GM23338 (cell line): ENCODE measurements around the gene THOC2. TPM values are rescaled to one million over a fixed set of nuclear protein-coding genes. Genes with fewer than 3 reads are reported as not detected.
A peak's percentile ranks its signal among the peaks of the same experiment; 100 is the strongest.

Experiments
- ATAC-seq: fragments of 200-7000 bp; cut with Tn5 transposase; 3 replicates; pipeline ENCODE4 v1.9.1; 2020
- DNase-seq: peaks from one replicate; pipeline ENCODE4 v3.0.0-alpha.2; 2015; ENCODE audit warnings: low spot score
- H2AFZ ChIP-seq: fragments of 200-600 bp; sonication (generic); 2 replicates; pipeline ENCODE4 v1.8.0; 2016; ENCODE audit warnings: antibody characterized with exemption, mild to moderate bottlenecking, moderate library complexity
- H3F3A ChIP-seq: fragments of 200-600 bp; sonication (generic); replicated peaks from 2 replicates; pipeline ENCODE4 v1.8.0; 2017; ENCODE audit warnings: antibody characterized with exemption, mixed run types, low read depth
- H3K27ac ChIP-seq: fragments of 200-600 bp; sonication (generic); 2 replicates; pipeline ENCODE4 v1.6.1; 2016; ENCODE audit warnings: low read depth
- H3K27me3 ChIP-seq: fragments of 200-600 bp; sonication (generic); 2 replicates; pipeline ENCODE4 v1.8.0; 2016; ENCODE audit warnings: mild to moderate bottlenecking, mixed run types, moderate library complexity; ENCODE audit not compliant: insufficient read depth
- H3K36me3 ChIP-seq: fragments of 200-600 bp; sonication (generic); 2 replicates; pipeline ENCODE4 v1.8.0; 2016; ENCODE audit warnings: mild to moderate bottlenecking; ENCODE audit not compliant: insufficient read depth
- H3K4me1 ChIP-seq: fragments of 200-600 bp; sonication (generic); 2 replicates; pipeline ENCODE4 v1.8.0; 2016; ENCODE audit warnings: mild to moderate bottlenecking, moderate library complexity; ENCODE audit not compliant: insufficient read depth
- H3K4me2 ChIP-seq: fragments of 200-600 bp; sonication (generic); 2 replicates; pipeline ENCODE4 v1.7.1; 2017; ENCODE audit warnings: mixed run types
- H3K4me3 ChIP-seq: fragments of 200-600 bp; sonication (generic); 2 replicates; pipeline ENCODE4 v1.6.1; 2016; ENCODE audit warnings: mixed run types
- H3K79me2 ChIP-seq: fragments of 200-600 bp; sonication (generic); replicated peaks from 2 replicates; pipeline ENCODE4 v1.8.0; 2017; ENCODE audit warnings: mild to moderate bottlenecking; ENCODE audit not compliant: insufficient read depth
- H3K9me2 ChIP-seq: fragments of 200-600 bp; sonication (generic); 2 replicates; pipeline ENCODE4 v1.8.0; 2017; ENCODE audit not compliant: insufficient read depth
- H4K20me1 ChIP-seq: fragments of 200-600 bp; sonication (generic); replicated peaks from 2 replicates; pipeline ENCODE4 v1.8.0; 2017; ENCODE audit warnings: mild to moderate bottlenecking; ENCODE audit not compliant: insufficient read depth
- H3K27ac Mint-ChIP-seq: 2 replicates; pipeline ENCODE4 v1.8.0; 2020; ENCODE audit warnings: inconsistent platforms, mild to moderate bottlenecking, moderate library complexity, mixed read lengths
- H3K27me3 Mint-ChIP-seq: 3 replicates; pipeline ENCODE4 v1.8.0; 2022; ENCODE audit warnings: low read depth, mild to moderate bottlenecking, moderate library complexity, mixed read lengths, inconsistent platforms; ENCODE audit not compliant: insufficient read depth, poor library complexity
- H3K36me3 Mint-ChIP-seq: 3 replicates; pipeline ENCODE4 v1.8.0; 2021; ENCODE audit warnings: low read depth, mild to moderate bottlenecking, inconsistent platforms, moderate library complexity, mixed read lengths
- H3K4me1 Mint-ChIP-seq: 3 replicates; pipeline ENCODE4 v1.8.0; 2020; ENCODE audit warnings: mild to moderate bottlenecking, inconsistent platforms, mixed read lengths
- H3K4me3 Mint-ChIP-seq: 3 replicates; pipeline ENCODE4 v1.8.0; 2021; ENCODE audit warnings: moderate library complexity, mild to moderate bottlenecking, inconsistent platforms, mixed read lengths
- H3K9me3 Mint-ChIP-seq: 3 replicates; pipeline ENCODE4 v1.8.0; 2020; ENCODE audit warnings: moderate library complexity, mild to moderate bottlenecking, inconsistent platforms, mixed read lengths
- EZH2 ChIP-seq: fragments of 200-600 bp; sonication (generic); IDR thresholded peaks from one replicate; pipeline ENCODE4 v1.8.0; 2017; ENCODE audit warnings: antibody characterized with exemption, mild to moderate bottlenecking, low read depth; ENCODE audit not compliant: unreplicated experiment
- EZH2phosphoT487 ChIP-seq: fragments of 200-600 bp; sonication (generic); IDR thresholded peaks from one replicate; pipeline ENCODE4 v1.8.1; 2018; ENCODE audit warnings: antibody characterized with exemption; ENCODE audit not compliant: unreplicated experiment
- JUNB ChIP-seq: IDR thresholded peaks from one replicate; pipeline ENCODE4 v1.6.1; 2016; ENCODE audit warnings: antibody characterized with exemption; ENCODE audit not compliant: unreplicated experiment
- NANOG ChIP-seq: IDR thresholded peaks from 2 replicates; pipeline ENCODE4 v1.6.1; 2016; ENCODE audit warnings: antibody characterized with exemption, borderline replicate concordance
- POLR2AphosphoS5 ChIP-seq: IDR thresholded peaks from 2 replicates; pipeline ENCODE4 v1.6.1; 2016; ENCODE audit warnings: antibody characterized with exemption, low read depth
- STAT1 ChIP-seq: IDR thresholded peaks from one replicate; pipeline ENCODE4 v1.6.1; 2016; ENCODE audit warnings: antibody characterized with exemption; ENCODE audit not compliant: unreplicated experiment
- ZNF114 ChIP-seq: fragments of 250-450 bp; sonication (Bioruptor Pico); IDR thresholded peaks from 2 replicates; pipeline ENCODE4 v1.5.0; 2020; ENCODE audit warnings: mild to moderate bottlenecking, moderate library complexity
- ZNF331 ChIP-seq: fragments of 250-450 bp; sonication (Bioruptor Pico); IDR thresholded peaks from 2 replicates; pipeline ENCODE4 v1.5.0; 2020; ENCODE audit warnings: low read depth, mild to moderate bottlenecking, moderate library complexity
- polyA plus RNA-seq: library from polyadenylated mRNA; unstranded; fragments of >200 nt; fragmentation: Nextera tagmentation; extraction: Ambion mirVana; gene quantifications from 2 replicates; pipeline ENCODE4 v1.2.1, GENCODE V29; 2016
- total RNA-seq: library from RNA; depleted of rRNA; stranded (reverse); fragments of >200 nt; shearing (Covaris generic); gene quantifications from 2 replicates; pipeline ENCODE4 v1.2.3, GENCODE V29; 2014
- TF ChIP-seq, protein P1 (sequence below), 2 experiments: fragments of 200-600 bp in 1 of 2; sonication (generic) in 1 of 2; conservative IDR thresholded peaks; 2 replicates each; pipeline versions ENCODE4 v1.5.1 to v1.6.1; 2016 to 2017; ENCODE audit warnings: antibody characterized with exemption in 2 of 2, low read depth in 2 of 2, mild to moderate bottlenecking in 2 of 2, moderate library complexity in 1 of 2
- TF ChIP-seq, protein P2 (sequence below): fragments of 250-450 bp; sonication (Bioruptor Pico); IDR thresholded peaks from 2 replicates; pipeline ENCODE4 v1.5.0; 2020; ENCODE audit warnings: mild to moderate bottlenecking, moderate library complexity
- TF ChIP-seq, protein P3 (sequence below): IDR thresholded peaks from 2 replicates; pipeline ENCODE4 v1.6.1; 2016; ENCODE audit warnings: antibody characterized with exemption
- TF ChIP-seq, protein P4 (sequence below): IDR thresholded peaks from one replicate; pipeline ENCODE4 v1.6.1; 2018; ENCODE audit warnings: antibody characterized with exemption; ENCODE audit not compliant: unreplicated experiment

The THOC2 gene
- total and polyA plus RNA-seq, 2 experiments from 2014 or later = 86.6 to 138 TPM

GRCh38 chrX:123728554-123728953 lies 4.3 kb downstream of the THOC2 start:
- Histone ChIP-seq H4K20me1 (peaks cover 11% of the 10 kb centered on the region; the same call in 1 of the 2 replicates), H3K4me3 (no peak overlapping the region)

More at GRCh38 chrX:123728554-123728953, 4.3 kb downstream of the THOC2 start:
- no peak overlapping the region for H3K4me3 Mint-ChIP-seq
- TF ChIP-seq, protein P1, sequence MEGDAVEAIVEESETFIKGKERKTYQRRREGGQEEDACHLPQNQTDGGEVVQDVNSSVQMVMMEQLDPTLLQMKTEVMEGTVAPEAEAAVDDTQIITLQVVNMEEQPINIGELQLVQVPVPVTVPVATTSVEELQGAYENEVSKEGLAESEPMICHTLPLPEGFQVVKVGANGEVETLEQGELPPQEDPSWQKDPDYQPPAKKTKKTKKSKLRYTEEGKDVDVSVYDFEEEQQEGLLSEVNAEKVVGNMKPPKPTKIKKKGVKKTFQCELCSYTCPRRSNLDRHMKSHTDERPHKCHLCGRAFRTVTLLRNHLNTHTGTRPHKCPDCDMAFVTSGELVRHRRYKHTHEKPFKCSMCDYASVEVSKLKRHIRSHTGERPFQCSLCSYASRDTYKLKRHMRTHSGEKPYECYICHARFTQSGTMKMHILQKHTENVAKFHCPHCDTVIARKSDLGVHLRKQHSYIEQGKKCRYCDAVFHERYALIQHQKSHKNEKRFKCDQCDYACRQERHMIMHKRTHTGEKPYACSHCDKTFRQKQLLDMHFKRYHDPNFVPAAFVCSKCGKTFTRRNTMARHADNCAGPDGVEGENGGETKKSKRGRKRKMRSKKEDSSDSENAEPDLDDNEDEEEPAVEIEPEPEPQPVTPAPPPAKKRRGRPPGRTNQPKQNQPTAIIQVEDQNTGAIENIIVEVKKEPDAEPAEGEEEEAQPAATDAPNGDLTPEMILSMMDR (conservative IDR thresholded peaks at IDR 0.05; ENCODE audit: low read depth in 2 of 2) = no peak
- TF ChIP-seq, protein P2, sequence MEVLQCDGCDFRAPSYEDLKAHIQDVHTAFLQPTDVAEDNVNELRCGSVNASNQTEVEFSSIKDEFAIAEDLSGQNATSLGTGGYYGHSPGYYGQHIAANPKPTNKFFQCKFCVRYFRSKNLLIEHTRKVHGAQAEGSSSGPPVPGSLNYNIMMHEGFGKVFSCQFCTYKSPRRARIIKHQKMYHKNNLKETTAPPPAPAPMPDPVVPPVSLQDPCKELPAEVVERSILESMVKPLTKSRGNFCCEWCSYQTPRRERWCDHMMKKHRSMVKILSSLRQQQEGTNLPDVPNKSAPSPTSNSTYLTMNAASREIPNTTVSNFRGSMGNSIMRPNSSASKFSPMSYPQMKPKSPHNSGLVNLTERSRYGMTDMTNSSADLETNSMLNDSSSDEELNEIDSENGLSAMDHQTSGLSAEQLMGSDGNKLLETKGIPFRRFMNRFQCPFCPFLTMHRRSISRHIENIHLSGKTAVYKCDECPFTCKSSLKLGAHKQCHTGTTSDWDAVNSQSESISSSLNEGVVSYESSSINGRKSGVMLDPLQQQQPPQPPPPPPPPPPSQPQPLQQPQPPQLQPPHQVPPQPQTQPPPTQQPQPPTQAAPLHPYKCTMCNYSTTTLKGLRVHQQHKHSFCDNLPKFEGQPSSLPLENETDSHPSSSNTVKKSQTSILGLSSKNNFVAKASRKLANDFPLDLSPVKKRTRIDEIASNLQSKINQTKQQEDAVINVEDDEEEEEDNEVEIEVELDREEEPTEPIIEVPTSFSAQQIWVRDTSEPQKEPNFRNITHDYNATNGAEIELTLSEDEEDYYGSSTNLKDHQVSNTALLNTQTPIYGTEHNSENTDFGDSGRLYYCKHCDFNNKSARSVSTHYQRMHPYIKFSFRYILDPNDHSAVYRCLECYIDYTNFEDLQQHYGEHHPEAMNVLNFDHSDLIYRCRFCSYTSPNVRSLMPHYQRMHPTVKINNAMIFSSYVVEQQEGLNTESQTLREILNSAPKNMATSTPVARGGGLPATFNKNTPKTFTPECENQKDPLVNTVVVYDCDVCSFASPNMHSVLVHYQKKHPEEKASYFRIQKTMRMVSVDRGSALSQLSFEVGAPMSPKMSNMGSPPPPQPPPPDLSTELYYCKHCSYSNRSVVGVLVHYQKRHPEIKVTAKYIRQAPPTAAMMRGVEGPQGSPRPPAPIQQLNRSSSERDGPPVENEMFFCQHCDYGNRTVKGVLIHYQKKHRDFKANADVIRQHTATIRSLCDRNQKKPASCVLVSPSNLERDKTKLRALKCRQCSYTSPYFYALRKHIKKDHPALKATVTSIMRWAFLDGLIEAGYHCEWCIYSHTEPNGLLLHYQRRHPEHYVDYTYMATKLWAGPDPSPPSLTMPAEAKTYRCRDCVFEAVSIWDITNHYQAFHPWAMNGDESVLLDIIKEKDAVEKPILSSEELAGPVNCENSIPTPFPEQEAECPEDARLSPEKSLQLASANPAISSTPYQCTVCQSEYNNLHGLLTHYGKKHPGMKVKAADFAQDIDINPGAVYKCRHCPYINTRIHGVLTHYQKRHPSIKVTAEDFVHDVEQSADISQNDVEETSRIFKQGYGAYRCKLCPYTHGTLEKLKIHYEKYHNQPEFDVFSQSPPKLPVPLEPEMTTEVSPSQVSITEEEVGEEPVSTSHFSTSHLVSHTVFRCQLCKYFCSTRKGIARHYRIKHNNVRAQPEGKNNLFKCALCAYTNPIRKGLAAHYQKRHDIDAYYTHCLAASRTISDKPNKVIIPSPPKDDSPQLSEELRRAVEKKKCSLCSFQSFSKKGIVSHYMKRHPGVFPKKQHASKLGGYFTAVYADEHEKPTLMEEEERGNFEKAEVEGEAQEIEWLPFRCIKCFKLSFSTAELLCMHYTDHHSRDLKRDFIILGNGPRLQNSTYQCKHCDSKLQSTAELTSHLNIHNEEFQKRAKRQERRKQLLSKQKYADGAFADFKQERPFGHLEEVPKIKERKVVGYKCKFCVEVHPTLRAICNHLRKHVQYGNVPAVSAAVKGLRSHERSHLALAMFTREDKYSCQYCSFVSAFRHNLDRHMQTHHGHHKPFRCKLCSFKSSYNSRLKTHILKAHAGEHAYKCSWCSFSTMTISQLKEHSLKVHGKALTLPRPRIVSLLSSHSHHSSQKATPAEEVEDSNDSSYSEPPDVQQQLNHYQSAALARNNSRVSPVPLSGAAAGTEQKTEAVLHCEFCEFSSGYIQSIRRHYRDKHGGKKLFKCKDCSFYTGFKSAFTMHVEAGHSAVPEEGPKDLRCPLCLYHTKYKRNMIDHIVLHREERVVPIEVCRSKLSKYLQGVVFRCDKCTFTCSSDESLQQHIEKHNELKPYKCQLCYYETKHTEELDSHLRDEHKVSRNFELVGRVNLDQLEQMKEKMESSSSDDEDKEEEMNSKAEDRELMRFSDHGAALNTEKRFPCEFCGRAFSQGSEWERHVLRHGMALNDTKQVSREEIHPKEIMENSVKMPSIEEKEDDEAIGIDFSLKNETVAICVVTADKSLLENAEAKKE (CRISPR knock-in tag) = no peak
- TF ChIP-seq STAT1 = no peak
- TF ChIP-seq EZH2 = no peak
- TF ChIP-seq, protein P3, sequence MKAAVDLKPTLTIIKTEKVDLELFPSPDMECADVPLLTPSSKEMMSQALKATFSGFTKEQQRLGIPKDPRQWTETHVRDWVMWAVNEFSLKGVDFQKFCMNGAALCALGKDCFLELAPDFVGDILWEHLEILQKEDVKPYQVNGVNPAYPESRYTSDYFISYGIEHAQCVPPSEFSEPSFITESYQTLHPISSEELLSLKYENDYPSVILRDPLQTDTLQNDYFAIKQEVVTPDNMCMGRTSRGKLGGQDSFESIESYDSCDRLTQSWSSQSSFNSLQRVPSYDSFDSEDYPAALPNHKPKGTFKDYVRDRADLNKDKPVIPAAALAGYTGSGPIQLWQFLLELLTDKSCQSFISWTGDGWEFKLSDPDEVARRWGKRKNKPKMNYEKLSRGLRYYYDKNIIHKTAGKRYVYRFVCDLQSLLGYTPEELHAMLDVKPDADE = no peak
- no peak for TF ChIP-seq JUNB
- no peak for TF ChIP-seq POLR2AphosphoS5
- TF ChIP-seq NANOG = no peak
- TF ChIP-seq ZNF114 (CRISPR knock-in tag) = no peak
- TF ChIP-seq, protein P4, sequence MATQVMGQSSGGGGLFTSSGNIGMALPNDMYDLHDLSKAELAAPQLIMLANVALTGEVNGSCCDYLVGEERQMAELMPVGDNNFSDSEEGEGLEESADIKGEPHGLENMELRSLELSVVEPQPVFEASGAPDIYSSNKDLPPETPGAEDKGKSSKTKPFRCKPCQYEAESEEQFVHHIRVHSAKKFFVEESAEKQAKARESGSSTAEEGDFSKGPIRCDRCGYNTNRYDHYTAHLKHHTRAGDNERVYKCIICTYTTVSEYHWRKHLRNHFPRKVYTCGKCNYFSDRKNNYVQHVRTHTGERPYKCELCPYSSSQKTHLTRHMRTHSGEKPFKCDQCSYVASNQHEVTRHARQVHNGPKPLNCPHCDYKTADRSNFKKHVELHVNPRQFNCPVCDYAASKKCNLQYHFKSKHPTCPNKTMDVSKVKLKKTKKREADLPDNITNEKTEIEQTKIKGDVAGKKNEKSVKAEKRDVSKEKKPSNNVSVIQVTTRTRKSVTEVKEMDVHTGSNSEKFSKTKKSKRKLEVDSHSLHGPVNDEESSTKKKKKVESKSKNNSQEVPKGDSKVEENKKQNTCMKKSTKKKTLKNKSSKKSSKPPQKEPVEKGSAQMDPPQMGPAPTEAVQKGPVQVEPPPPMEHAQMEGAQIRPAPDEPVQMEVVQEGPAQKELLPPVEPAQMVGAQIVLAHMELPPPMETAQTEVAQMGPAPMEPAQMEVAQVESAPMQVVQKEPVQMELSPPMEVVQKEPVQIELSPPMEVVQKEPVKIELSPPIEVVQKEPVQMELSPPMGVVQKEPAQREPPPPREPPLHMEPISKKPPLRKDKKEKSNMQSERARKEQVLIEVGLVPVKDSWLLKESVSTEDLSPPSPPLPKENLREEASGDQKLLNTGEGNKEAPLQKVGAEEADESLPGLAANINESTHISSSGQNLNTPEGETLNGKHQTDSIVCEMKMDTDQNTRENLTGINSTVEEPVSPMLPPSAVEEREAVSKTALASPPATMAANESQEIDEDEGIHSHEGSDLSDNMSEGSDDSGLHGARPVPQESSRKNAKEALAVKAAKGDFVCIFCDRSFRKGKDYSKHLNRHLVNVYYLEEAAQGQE = no peak
- no peak for TF ChIP-seq ZNF331 (CRISPR knock-in tag)
- no peak for TF ChIP-seq EZH2phosphoT487
- H3K9me3 Mint-ChIP-seq = peaks cover 6% of the 10 kb centered on the region
- no peak overlapping the region for H2AFZ ChIP-seq
- H3K27ac Mint-ChIP-seq = no peak overlapping the region
- H3K4me2 ChIP-seq = peak overlapping the region; percentile 15; the same call in 1 of the 2 replicates
- DNase-seq (no peak), ATAC-seq (no peak)
- peaks cover 7% of the 10 kb centered on the region for H3K27me3 Mint-ChIP-seq
- peaks cover 5% of the 10 kb centered on the region; the same call in 1 of the 2 replicates for H3K4me1 ChIP-seq
- H3K27ac ChIP-seq = no peak overlapping the region
- H3F3A ChIP-seq = no peaks in the 10 kb centered on the region
- H3K36me3 Mint-ChIP-seq = peaks cover 11% of the 10 kb centered on the region
- H3K36me3 ChIP-seq = no peaks in the 10 kb centered on the region
- H3K79me2 ChIP-seq = peaks cover 92% of the 10 kb centered on the region
- no peaks in the 10 kb centered on the region for H3K9me2 ChIP-seq
- no peaks in the 10 kb centered on the region for H3K27me3 ChIP-seq
- H3K4me1 Mint-ChIP-seq = peaks cover 8% of the 10 kb centered on the region; the same call in 2 of the 3 replicates
